ENCODE data around the gene TLE1. TPM values are rescaled to one million over a fixed set of nuclear protein-coding genes. Genes with fewer than 3 reads are reported as not detected.

TLE1 gene
- total and polyA plus RNA-seq, 9 of the 15 experiments (the other 6 are each of a cell fraction or from before 2014, with no cell fraction given), result 0.11 TPM; not detected in 8

DNA sequence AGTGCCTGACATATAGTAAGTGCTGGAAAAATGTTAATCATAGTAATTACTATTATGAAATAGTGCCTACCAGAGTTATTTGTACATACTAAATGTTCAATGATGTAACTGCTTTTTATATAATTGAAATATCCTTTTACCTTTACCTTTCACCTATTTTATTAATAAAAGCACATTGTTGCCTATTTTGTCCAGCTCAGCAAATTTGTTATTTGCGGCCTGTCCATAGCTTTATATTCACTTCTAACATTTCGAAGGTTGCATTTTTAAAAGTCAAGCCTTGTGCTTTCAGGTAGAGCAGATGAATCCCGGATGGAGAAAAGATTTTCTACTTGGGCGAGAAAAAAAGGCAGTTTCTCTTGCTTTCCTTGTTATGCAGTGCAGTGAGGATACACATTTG lies 119.3 kb downstream of the TLE1 start:
- Histone ChIP-seq H3K27ac (ENCODE audit: extremely low read depth, low read depth, low read length) (no peak overlapping the region), H4K20me1 (replicated peaks; ENCODE audit: control insufficient read depth, insufficient read depth, low read length) (no peaks in the 10 kb centered on the region), H3K79me2 (ENCODE audit: control insufficient read depth, insufficient read depth, low read length) (no peaks in the 10 kb centered on the region), H3K9ac (ENCODE audit: insufficient read depth in 1 of 2, low read depth in 2 of 2, low read length in 2 of 2) (no peak overlapping the region), H2AFZ (ENCODE audit: low read depth, low read length) (no peak overlapping the region), H3K36me3 (ENCODE audit: control insufficient read depth, insufficient read depth, low read length) (no peaks in the 10 kb centered on the region), H3K27me3 (ENCODE audit: control insufficient read depth in 2 of 2, insufficient read depth in 2 of 2, low read length in 2 of 2) (no peaks in the 10 kb centered on the region), H3K4me2 (ENCODE audit: insufficient read depth, low read length) (no peak overlapping the region), H3K9me3 (replicated peaks; ENCODE audit: control insufficient read depth, insufficient read depth, low read depth, low read length) (no peaks in the 10 kb centered on the region), H3K4me1 (replicated peaks in 1 of 2; ENCODE audit: control insufficient read depth in 2 of 2, insufficient read depth in 2 of 2, low read length in 2 of 2) (no peaks in the 10 kb centered on the region), H3K9me1 (ENCODE audit: control insufficient read depth, insufficient read depth, low read length) (no peaks in the 10 kb centered on the region), H3K4me3 (no peak overlapping the region)
- DNase-seq (ENCODE audit: extremely low read depth in 1 of 4, low spot score in 3 of 4) (no peak), ATAC-seq (no peak), FAIRE-seq (no peak)
- in situ Hi-C loops (cut with MboI), result no loop called here
- CTCF ChIA-PET (ENCODE audit: low intra/inter-chr PET ratio), result no interaction called here
- POLR2A ChIA-PET, result no interaction called here
- intact Hi-C loops (cut with micrococcal nuclease), result no loop called here
- no TSS peak for BruUV-seq (replicated peaks)
- TF ChIP-seq MAFF (IDR thresholded peaks at IDR 0.05; ENCODE audit: low read length) (0 out of 2 replicates have a peak, but pooled peaks have one; percentile 3), KLF16 (IDR thresholded peaks at IDR 0.05) (no peak), SAP30 (IDR thresholded peaks at IDR 0.05; ENCODE audit: borderline replicate concordance, insufficient read depth, low read depth, low read length, poor library complexity, severe bottlenecking) (no peak), ZNF316 (IDR thresholded peaks at IDR 0.05) (peak; percentile 13; the same call in 1 of the 2 replicates)
- TF ChIP-seq, protein P1, sequence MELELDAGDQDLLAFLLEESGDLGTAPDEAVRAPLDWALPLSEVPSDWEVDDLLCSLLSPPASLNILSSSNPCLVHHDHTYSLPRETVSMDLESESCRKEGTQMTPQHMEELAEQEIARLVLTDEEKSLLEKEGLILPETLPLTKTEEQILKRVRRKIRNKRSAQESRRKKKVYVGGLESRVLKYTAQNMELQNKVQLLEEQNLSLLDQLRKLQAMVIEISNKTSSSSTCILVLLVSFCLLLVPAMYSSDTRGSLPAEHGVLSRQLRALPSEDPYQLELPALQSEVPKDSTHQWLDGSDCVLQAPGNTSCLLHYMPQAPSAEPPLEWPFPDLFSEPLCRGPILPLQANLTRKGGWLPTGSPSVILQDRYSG (tag; conservative IDR thresholded peaks at IDR 0.05; ENCODE audit: low read depth), result no peak
- WGBS (ENCODE audit: insufficient coverage, low coverage, missing lambda C conversion rate), result 7% methylated on average over 4 of the region's 4 CpGs
